ELR (cell line): Measurements from ENCODE around the gene CCL4.

ENCODE experiments used
- DNase-seq: peaks from one replicate; pipeline ENCODE4 v3.0.0-alpha.2; 2015; ENCODE audit warnings: low read depth

Gene CCL4

GRCh38 chr17:36144981-36145729 lies 41.5 kb downstream of the CCL4 start:
- no peak for DNase-seq

DNA sequence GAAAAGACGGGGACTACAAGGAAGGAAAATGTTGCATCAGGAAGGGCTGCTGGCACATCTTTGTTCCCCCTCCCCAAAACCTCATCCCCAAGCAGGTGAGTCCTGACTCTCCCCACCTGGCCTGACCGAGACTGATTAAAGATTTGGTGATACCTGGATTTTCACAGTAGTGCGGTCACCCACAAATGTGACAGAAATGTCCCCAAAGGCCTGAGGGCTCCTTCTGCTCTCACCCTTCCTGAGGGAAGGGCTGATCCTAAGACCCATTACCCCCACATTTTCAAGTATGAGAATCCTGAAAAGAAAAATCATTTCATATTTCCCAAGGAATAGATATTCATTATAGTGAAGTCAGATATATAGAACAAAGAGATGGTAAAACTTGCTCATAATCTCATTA lies 44.0 kb downstream of the CCL4 start:
- no peak for DNase-seq

DNA sequence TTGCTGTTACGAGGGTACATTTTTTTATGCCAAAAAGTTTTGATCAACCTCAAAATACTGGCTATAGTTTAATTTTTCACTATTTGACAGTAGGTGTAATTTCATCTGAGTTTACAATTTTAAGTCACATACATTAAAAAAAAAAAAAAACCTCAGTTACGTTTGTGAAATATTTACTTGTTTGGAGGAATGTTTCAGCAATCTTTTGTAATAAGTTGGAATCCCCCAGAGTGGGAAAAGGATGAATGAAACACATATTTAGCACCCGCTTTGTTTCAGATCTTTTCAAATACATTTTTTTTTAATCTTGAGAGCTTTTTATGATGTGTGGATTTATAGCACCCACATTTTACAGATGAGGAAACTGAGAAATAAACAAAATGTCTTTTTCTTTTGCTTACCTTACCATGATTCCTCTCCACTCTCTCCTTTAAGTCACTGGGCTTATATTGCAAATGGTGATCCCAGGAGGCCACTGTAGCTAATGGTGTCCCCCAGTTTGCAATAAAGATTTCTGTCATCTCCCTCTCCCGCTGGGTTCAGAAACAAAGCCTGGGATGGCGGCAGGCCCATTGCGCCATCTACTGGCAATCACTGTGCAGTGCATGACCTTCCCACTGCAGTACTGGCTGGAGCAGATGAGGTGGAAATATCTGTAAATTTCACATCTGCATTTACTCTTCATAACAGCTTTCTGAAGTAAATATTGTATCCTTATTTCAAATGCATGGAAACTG lies 45.1 kb downstream of the CCL4 start:
- DNase-seq: peak; percentile 59

DNA sequence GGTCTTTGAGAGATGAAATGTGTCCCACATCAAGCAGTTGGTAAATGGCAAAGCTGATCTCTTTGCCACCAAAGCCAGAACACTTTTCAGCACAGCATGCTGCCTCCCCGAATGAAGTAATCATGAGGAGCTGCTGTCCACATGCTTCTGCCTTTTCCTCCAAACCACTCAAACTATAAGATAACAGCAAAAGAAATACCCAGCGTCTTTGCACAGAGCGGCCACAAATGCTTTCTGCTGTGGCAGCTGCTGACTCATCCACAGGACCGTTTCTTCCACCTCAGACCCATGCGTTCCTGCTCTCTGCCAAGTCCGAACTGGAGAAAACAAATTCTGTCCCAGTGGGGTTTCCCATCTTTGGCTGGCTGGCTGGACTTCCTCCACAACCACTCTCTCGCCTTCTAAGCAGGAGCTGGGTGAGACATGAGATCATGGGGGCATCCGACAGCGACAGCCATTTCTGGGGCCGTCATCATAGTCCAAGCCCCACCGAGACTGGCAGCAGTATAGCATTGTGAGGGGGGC lies 45.7 kb downstream of the CCL4 start:
- DNase-seq: peak; percentile 36

- DNase-seq: no peak
These were observed 48.4 kb downstream of the CCL4 start for GRCh38 chr17:36151891-36152638.

DNA sequence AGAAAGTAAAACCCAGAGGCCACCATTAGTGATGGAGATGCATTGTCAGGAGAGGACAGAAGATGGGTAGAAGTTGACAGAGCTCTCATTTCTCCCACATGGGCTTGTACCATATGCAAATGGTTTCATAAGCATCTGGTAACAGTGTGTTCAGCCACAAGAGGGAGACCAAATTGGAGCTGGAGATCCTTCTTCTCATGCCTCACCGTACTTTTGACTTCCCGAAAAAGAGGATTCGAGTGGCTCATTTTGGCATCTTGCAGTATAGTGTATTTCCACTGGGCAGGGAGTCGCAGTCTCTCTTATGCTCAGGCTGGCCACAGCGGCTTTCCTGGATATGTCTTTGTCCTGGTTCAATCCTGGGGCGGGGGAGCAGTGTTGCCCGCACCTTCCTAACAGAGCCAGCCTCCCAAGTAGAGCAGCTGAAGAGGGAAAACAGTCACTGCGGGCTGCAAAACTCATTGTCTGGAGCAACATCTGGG lies 49.1 kb downstream of the CCL4 start:
- peak; percentile 27 for DNase-seq

- DNase-seq: no peak
These were observed 50.4 kb downstream of the CCL4 start for GRCh38 chr17:36153895-36154610.
